ENCODE data around the gene CROCC2. TPM values are rescaled to one million over a fixed set of nuclear protein-coding genes. Genes with fewer than 3 reads are reported as not detected.

Gene CROCC2
- total RNA-seq, 2 experiments from 2014 or later: not detected

DNA sequence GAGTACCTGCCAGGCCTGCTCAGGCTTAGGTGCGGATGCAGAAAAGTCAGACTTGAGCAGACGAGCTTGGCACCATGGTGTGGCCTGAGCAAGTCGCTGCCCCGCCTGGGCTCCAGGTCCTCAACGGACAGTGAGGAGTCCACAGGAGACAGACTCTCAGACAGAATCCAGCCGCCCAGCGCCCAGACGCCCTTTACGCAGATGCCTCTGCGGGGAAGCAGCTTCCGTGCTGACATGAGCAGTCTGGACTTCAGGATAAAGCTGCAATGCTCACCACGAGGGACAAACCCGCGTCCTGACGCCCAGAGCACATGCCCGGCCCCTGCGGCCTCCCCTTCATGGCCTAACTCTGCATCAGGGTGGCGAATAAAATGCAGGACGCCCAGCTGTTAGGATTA is 6.7 kb upstream of the CROCC2 start:
- no peaks in the 10 kb centered on the region for H3K4me1 Mint-ChIP-seq
- no peaks in the 10 kb centered on the region for H3K9me3 Mint-ChIP-seq
- ChIA-PET CTCF (interaction anchor here (0.8 to 1.3 kb wide), 2 partner anchors 9 to 15 kb away, joined by 3 read pairs; no protein-coding TSS in a partner anchor), POLR2A (no interaction called here)
- no peaks in the 10 kb centered on the region for H3K36me3 Mint-ChIP-seq (ENCODE audit: low read depth)
- H3K27me3 Mint-ChIP-seq: no peaks in the 10 kb centered on the region
- DNase-seq: no peak
- H3K27ac Mint-ChIP-seq: no peak overlapping the region
- H3K4me3 Mint-ChIP-seq: no peak overlapping the region

- Mint-ChIP-seq H3K4me3 (no peak overlapping the region), H3K4me1 (no peaks in the 10 kb centered on the region), H3K27me3 (no peaks in the 10 kb centered on the region), H3K9me3 (no peaks in the 10 kb centered on the region), H3K27ac (no peak overlapping the region), H3K36me3 (ENCODE audit: low read depth) (no peaks in the 10 kb centered on the region)
- POLR2A ChIA-PET: no interaction called here
- CTCF ChIA-PET: no interaction called here
- DNase-seq: no peak
Measured at GRCh38 chr2:240900141-240900860, 5.8 kb upstream of the CROCC2 start.

DNA sequence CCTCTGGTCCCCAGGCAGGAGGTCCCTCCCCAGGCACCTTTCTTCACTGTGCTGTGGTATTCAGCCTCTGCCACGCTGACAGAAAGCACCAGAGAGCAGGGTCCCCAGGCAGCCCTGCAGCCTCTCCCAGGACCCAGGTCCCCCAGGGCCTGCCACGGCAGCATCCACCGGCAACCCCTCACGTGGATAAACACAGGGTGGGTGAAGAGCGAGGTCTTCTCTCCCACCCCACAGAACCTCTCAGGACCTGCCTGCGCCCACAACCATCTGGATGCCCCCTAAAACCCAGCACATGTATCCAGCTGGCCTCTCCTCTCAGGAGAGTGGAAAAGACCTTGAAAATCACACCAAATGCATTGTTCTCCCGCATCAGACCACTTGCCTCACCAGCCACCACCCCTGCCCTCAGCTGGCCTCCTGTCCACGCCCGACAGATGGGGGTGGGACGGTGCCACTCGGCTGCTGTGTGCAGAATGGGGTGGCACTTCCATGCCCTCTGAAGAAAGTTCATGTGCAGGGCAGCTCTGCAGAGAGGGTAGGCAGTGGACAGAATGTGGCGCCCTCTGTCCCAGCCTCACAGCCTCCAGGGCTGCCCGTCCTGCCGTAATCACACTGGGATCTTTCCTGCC is 4.0 kb upstream of the CROCC2 start:
- POLR2A ChIA-PET: no interaction called here
- H3K4me3 Mint-ChIP-seq: no peak overlapping the region
- H3K27me3 Mint-ChIP-seq: no peaks in the 10 kb centered on the region
- no peaks in the 10 kb centered on the region for H3K4me1 Mint-ChIP-seq
- no peaks in the 10 kb centered on the region for H3K9me3 Mint-ChIP-seq
- DNase-seq: no peak
- no peaks in the 10 kb centered on the region for H3K36me3 Mint-ChIP-seq (ENCODE audit: low read depth)
- no peak overlapping the region for H3K27ac Mint-ChIP-seq
- CTCF ChIA-PET: interaction anchor here (1.2 kb wide), 1 partner anchor 13 kb away, joined by 3 read pairs; no protein-coding TSS in a partner anchor

DNA sequence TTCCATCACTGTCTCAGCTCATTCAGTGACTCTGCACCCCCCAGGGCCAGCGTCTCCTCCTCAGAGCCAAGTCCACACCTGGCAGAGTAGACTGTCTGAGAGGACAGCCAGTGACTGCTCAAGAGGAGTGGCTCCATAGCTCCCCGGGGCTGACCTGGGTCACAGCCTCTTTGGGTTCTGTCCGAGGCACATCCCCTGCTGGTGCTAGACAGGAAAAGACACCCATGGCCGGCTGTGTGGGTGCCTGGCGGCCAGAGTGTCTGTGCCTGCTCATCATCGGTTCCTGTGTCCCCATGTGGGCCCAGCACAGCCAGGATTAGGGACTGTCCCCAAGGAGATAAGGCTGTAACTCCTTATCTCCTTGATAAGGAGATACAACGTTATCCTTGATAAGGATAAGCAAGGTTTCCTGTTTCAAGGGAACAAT is 3.5 kb upstream of the CROCC2 start:
- no peaks in the 10 kb centered on the region for H3K4me1 Mint-ChIP-seq
- POLR2A ChIA-PET: no interaction called here
- no peak for DNase-seq
- H3K36me3 Mint-ChIP-seq (ENCODE audit: low read depth): no peaks in the 10 kb centered on the region
- no peak overlapping the region for H3K4me3 Mint-ChIP-seq
- CTCF ChIA-PET: interaction anchor here (1.2 kb wide), 1 partner anchor 12 kb away, joined by 3 read pairs; no protein-coding TSS in a partner anchor
- no peak overlapping the region for H3K27ac Mint-ChIP-seq
- no peaks in the 10 kb centered on the region for H3K9me3 Mint-ChIP-seq
- H3K27me3 Mint-ChIP-seq: no peaks in the 10 kb centered on the region

DNA sequence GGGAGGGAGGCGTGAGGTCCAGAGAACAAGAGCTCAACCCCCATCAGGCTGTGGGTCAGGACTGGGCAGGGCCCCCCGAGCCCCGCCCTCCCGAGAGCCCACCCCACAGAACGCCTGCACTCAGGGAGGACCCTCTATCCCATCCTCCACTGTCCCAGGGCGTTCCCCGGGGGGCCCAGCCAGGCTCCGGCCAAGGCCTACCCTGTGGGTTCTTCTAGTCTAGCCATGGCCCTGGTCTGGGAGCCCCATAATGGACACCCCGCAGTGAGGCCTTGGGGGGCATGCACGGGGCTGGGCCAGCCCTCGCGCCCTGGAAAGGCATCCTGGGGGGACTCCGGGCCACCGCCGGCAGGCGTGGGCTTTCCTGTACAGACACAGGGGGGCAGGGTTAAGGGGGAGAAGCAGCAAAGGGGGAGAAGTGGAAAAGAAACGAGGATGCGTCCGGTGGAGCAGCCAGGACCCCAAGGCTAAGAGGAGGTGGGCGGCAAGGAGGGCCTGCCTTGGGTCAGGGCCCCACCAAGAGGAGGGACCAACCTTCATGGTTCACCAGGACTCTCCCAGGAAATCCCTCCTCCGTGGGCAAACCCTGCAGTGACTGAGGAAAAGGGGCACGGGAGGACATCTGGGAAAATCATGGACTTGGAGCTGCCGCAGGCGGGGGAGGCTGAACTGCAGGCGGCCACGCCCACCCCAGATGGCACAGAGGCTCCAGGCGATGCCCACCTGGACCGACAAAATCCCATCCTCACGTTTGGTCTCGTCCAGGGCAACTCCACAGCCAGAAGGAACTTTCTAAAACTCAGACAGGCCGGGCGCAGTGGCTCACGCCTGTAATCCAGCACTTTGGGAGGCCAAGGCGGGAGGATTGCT is 2.7 kb upstream of the CROCC2 start:
- Mint-ChIP-seq H3K4me1 (no peaks in the 10 kb centered on the region), H3K9me3 (no peaks in the 10 kb centered on the region), H3K27me3 (no peaks in the 10 kb centered on the region), H3K27ac (no peak overlapping the region), H3K36me3 (ENCODE audit: low read depth) (no peaks in the 10 kb centered on the region), H3K4me3 (no peak overlapping the region)
- POLR2A ChIA-PET: no interaction called here
- CTCF ChIA-PET: interaction anchor here (0.6 kb wide), 1 partner anchor 205 kb away, joined by 3 read pairs; no protein-coding TSS in a partner anchor
- DNase-seq: no peak

DNA sequence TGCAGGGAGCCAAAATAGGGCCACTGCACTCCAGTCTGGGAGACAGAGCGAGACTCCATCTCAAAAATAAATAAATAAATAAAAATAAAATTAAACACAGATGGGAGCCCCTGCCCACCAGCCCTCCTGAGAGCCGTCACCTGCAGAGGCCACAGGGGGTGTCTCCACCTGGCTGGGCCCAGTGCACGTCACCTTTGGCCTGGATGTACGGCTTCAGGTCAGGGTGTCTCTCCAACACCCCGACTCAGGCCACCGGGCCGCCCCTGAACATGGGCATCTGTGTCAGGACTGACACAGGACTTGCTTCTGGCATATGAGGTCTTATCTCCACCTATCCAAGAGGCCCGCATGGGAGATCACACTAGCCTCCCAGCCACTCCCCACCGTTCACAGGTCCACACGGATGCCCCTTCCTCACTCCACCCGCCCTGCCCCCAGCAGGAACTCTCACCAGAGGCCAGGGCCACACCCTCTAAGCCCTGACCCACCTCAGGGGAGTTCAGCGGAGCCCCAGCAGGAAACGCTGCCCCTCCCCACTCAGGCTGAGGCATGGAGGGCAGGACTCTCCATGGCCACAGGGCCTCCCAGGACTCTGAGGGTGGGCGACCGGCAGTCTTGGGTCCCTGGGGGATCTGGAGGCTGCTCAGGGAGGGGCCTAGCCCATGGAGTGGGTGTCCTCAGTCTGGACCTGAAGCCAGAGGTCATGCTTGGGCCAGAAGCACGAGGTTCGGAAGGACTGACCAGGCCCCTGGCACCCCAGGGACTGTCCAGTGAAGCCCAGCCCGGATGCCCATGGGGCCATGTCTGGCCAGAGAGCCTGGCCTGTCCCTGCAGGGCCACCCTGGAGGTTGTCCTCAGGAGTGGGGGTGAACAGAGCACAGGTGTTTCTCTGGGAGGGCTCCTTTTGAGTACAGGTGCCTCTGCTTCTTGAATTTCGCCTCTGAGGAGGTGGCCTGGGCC is 1.6 kb upstream of the CROCC2 start:
- Mint-ChIP-seq H3K27ac (no peak overlapping the region), H3K4me3 (no peak overlapping the region), H3K36me3 (ENCODE audit: low read depth) (no peaks in the 10 kb centered on the region), H3K4me1 (no peaks in the 10 kb centered on the region), H3K9me3 (no peaks in the 10 kb centered on the region), H3K27me3 (no peaks in the 10 kb centered on the region)
- CTCF ChIA-PET: interaction anchor here (0.6 to 1.1 kb wide), 2 partner anchors 10 to 204 kb away, joined by 3 to 4 read pairs; no protein-coding TSS in a partner anchor
- no peak for DNase-seq
- POLR2A ChIA-PET: no interaction called here

- ChIA-PET POLR2A (no interaction called here), CTCF (interaction anchor here (1.1 kb wide), 1 partner anchor 9 kb away, joined by 4 read pairs; no protein-coding TSS in a partner anchor)
- Mint-ChIP-seq H3K27me3 (no peaks in the 10 kb centered on the region), H3K4me3 (no peak overlapping the region), H3K27ac (no peak overlapping the region), H3K36me3 (ENCODE audit: low read depth) (no peaks in the 10 kb centered on the region), H3K9me3 (no peaks in the 10 kb centered on the region), H3K4me1 (no peaks in the 10 kb centered on the region)
- no peak for DNase-seq
Measured at GRCh38 chr2:240905176-240905781, 857 bp upstream of the CROCC2 start.

DNA sequence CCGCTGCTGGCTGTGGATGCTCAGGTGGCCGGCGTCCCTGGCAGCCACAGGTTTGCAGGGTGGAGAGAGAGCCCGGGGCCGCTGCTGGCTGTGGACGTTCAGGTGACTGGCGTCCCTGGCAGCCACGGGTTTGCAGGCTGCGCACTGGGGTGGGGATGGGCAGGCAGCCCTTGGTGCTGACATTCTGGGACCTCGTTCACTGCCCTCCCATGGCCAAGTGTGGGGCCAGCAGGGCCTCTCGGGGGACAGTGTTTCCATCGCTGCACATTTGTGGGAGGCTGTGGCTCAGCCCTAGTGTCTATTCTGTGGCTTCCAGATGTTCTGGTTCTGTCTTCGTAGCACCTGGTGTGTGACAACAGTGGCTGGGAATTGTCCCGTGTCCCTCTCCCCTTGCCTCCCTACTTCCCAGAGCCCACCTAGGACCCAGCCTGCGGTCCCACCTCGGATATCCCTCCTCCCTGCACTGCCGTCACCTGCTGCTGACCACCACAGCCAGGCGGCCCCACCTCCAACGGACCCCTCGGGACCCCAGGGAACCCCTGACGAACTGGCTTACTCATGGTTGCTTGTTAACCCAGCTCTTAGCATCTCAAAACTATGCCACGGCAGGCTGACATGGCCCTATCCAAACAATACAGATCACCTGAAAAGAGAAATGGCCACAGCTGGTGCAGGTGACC is 915 bp downstream of the CROCC2 start:
- Mint-ChIP-seq H3K9me3 (no peaks in the 10 kb centered on the region), H3K27me3 (peaks cover 3% of the 10 kb centered on the region), H3K4me1 (no peaks in the 10 kb centered on the region), H3K27ac (no peak overlapping the region), H3K36me3 (ENCODE audit: low read depth) (no peaks in the 10 kb centered on the region), H3K4me3 (no peak overlapping the region)
- POLR2A ChIA-PET: no interaction called here
- DNase-seq: no peak
- CTCF ChIA-PET: no interaction called here

DNA sequence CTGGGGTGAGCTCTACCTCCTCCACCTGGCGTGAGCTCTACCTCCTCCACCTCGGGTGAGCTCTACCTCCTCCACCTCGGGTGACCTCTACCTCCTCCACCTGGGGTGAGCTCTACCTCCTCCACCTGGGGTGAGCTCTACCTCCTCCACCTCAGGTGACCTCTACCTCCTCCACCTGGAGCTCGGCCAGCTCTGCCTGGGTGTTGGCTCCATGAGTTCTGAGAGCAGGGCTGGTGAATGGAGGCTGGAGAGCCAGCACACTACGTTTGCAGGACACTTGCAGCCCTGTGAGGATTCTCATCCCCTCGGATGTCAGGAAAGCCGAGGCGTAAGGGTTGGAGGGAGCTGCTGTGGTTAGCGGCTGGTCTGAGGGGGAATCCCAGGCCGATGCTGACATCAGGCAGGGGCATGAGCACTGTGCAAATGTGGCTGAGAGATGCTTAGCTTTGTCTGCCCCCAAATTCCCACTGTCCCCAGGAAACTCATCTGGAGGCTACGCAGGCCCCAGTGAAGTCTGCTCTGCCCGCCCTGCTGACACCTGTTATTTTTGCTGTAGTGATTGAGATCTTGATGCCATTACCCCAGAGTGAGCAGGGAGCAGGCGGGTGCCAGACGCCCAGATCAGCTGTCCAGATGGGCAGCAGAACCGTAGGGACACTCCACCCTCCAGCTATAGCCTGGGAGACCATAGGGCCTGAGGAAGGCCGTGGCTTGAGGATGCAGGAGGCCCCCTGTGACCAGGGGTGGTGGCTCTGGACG is 3.3 kb downstream of the CROCC2 start:
- no peak overlapping the region for H3K4me3 Mint-ChIP-seq
- H3K4me1 Mint-ChIP-seq: no peaks in the 10 kb centered on the region
- no peak overlapping the region for H3K27ac Mint-ChIP-seq
- CTCF ChIA-PET: no interaction called here
- H3K9me3 Mint-ChIP-seq: no peaks in the 10 kb centered on the region
- POLR2A ChIA-PET: no interaction called here
- no peaks in the 10 kb centered on the region for H3K36me3 Mint-ChIP-seq (ENCODE audit: low read depth)
- no peak for DNase-seq
- H3K27me3 Mint-ChIP-seq: peaks cover 5% of the 10 kb centered on the region

DNA sequence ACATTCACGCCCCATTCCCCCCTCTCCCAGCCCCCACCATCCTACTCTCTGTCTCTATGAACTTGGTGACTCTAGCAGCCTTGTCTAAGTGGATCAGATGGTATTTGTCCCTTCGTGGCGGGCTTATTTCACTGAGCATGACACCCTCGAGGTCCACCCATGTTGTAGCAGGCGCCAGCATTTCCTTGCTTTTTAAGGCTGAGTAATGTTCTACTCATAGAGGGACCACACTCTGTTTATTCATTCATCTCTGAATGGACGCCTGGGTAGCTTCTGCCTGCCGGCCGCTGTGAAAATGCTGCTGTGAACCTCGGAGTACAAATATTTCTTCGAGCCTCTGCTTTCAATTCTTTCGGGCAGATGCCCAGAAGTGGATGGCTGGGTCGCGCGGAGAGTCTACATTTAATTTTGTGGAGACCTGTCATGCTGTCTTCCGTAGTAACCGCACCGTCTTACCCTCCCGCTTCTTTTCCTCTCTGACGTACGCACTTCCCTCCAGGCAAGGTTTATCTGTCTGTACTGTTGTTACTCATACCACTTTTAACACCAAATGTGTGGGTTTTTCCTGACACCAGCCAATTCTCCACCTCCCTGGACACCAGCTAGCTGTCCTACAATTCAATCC is 5.6 kb downstream of the CROCC2 start:
- CTCF ChIA-PET: interaction anchor here (1.1 kb wide), 1 partner anchor 101 kb away, joined by 3 read pairs; no protein-coding TSS in a partner anchor
- H3K4me1 Mint-ChIP-seq: no peaks in the 10 kb centered on the region
- H3K36me3 Mint-ChIP-seq (ENCODE audit: low read depth): no peaks in the 10 kb centered on the region
- H3K4me3 Mint-ChIP-seq: no peak overlapping the region
- H3K27ac Mint-ChIP-seq: no peak overlapping the region
- POLR2A ChIA-PET: no interaction called here
- DNase-seq: no peak
- H3K27me3 Mint-ChIP-seq: peaks cover 9% of the 10 kb centered on the region
- no peaks in the 10 kb centered on the region for H3K9me3 Mint-ChIP-seq

Data from activated CD4-positive, alpha-beta T cell treated with anti-CD3 and anti-CD28 coated beads, Interleukin-2, amount 10 ng/mL, durations not matched to agents 7 days and 5 days (primary cell).